Stimulated activated naive B cell treated with anti-CD40 and anti-IgM and Interleukin-4, amounts not matched to agents 10 μg/mL and 1 μg/mL and 100 μg/mL, for 72 hours (primary cell): Measurements from ENCODE around the gene METTL8.
"Not testable (repeated sequence)": the region's sequence is repeated elsewhere in the genome, so short reads cannot be mapped to it uniquely, and the experiment has no call there.

ENCODE experiments used
- ATAC-seq, 2 donors: fragments of 150-1000 bp; cut with Tn5 transposase; replicated peaks; 2 replicates each; pipeline ENCODE4 v1.10.0; 2021; ENCODE audit warnings: moderate library complexity in 1 of 2
- DNase-seq: peaks from one replicate; pipeline ENCODE4 v3.0.0; 2021
- H3K27ac Mint-ChIP-seq: one replicate; pipeline ENCODE4 v1.8.0; 2022; ENCODE audit warnings: mild to moderate bottlenecking, mixed read lengths
- H3K27me3 Mint-ChIP-seq, 2 donors: one replicate each; pipeline ENCODE4 v1.8.0; 2022; ENCODE audit warnings: mixed read lengths in 2 of 2
- H3K36me3 Mint-ChIP-seq, 2 donors: one replicate each; pipeline ENCODE4 v1.8.0; 2022; ENCODE audit warnings: mixed read lengths in 2 of 2, mild to moderate bottlenecking in 1 of 2
- H3K4me1 Mint-ChIP-seq, 2 donors: one replicate each; pipeline ENCODE4 v1.8.0; 2022; ENCODE audit warnings: mixed read lengths in 2 of 2, mild to moderate bottlenecking in 1 of 2
- H3K4me3 Mint-ChIP-seq, 2 donors: one replicate each; pipeline ENCODE4 v1.8.0; 2022; ENCODE audit warnings: mild to moderate bottlenecking in 2 of 2, mixed read lengths in 2 of 2, moderate library complexity in 1 of 2
- H3K9me3 Mint-ChIP-seq, 2 donors: one replicate each; pipeline ENCODE4 v1.8.0; 2022; ENCODE audit warnings: mixed read lengths in 2 of 2, mild to moderate bottlenecking in 1 of 2

METTL8 gene

DNA sequence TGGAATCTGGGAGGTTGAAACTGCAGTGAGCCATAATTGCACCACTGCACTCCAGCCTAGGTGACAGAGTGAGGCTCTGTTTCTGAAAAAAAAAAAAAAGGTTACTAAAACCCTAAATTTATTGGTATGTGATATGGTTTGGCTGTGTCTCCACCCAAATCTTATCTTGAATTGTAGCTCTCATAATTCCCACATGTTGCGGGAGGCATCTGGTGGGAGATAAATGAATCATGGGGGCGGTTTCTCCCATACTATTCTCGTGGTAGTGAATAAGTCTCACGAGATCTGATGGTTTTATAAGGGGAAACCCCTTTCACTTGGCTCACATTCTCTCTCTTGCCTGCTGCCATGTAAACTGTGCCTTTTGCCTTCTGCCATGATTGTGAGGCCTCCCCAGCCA lies 19.1 kb downstream of the METTL8 start:
- not testable (repeated sequence) for H3K4me3 Mint-ChIP-seq, ATAC-seq, H3K27me3 Mint-ChIP-seq, H3K9me3 Mint-ChIP-seq, DNase-seq
- H3K36me3 Mint-ChIP-seq = peaks cover 21 to 37% of the 10 kb centered on the region in 2 donors
- peak overlapping the region; percentile 84 for H3K27ac Mint-ChIP-seq
- peaks cover 16 to 36% of the 10 kb centered on the region in 2 donors for H3K4me1 Mint-ChIP-seq

DNA sequence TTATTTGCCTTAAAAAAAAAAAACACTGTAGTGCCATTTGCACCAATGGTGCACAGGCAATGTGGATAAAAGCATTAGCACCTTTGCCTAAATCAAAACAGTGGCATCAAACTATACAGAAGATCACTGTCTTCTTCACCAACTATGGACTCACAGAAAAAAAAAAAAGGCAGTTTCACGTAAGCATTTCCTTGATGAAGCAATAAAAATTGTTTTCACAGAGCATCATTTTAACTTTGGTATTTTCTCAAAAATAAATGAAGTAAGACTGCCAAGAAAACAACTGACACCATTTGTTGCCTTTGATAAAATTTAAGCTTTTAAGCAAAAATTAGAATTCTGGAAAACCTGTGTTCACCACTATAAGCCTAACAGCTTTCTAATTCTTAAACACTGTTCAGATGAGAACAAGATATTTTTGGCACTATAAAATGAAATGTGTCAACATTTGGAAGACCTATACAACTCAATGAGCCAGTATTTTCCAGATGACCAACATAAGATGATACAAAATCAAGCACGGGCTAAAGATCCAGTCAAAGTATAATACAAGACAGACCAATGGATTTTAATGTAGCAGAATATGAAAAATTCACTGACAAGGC lies 21.1 kb downstream of the METTL8 start:
- H3K27me3 Mint-ChIP-seq = no peaks in the 10 kb centered on the region
- ATAC-seq = no peak
- peaks cover 17 to 36% of the 10 kb centered on the region in 2 donors for H3K36me3 Mint-ChIP-seq
- no peak overlapping the region for H3K27ac Mint-ChIP-seq
- peaks cover 17 to 38% of the 10 kb centered on the region in 2 donors for H3K4me1 Mint-ChIP-seq
- no peak for DNase-seq
- H3K9me3 Mint-ChIP-seq = peaks cover 0 to 2% of the 10 kb centered on the region in 2 donors
- no peak overlapping the region for H3K4me3 Mint-ChIP-seq

DNA sequence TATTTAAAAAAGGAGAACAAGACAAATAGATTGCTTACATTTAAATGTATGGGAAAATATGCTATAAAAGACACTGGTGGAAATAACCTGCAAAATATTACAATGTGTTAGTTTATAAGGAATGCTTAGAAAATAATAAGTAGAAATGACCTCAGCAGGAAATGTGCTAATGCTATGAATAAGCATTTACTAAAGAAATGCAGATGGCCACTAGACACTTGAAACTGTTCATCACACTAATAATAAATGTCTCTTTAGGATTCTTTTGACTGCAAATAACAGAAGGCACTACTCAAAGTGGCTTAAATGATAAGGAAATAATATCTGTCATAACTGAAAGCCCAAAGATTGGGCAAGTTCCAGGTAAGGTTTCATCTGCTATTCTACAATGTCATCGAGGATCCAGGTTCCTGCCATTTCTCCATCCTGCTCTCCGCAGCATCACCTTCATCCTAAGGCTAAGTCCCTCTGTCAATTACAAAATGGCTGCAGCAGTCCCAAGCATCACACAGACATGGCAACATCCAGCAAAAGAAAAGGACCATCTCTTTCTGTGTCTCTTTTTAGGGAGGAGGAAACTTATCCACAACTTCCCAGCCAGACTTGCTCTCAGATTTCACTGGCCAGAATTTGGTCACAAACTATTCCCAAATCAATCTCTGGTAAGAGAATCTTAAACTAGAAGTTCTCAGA lies 21.9 kb downstream of the METTL8 start:
- H3K27ac Mint-ChIP-seq = no peak overlapping the region
- H3K4me3 Mint-ChIP-seq = no peak overlapping the region
- ATAC-seq (no peak), DNase-seq (no peak)
- H3K4me1 Mint-ChIP-seq = peaks cover 20 to 46% of the 10 kb centered on the region in 2 donors
- H3K9me3 Mint-ChIP-seq = peaks cover 3 to 4% of the 10 kb centered on the region in 2 donors
- no peaks in the 10 kb centered on the region for H3K27me3 Mint-ChIP-seq
- H3K36me3 Mint-ChIP-seq = peaks cover 19 to 40% of the 10 kb centered on the region in 2 donors

DNA sequence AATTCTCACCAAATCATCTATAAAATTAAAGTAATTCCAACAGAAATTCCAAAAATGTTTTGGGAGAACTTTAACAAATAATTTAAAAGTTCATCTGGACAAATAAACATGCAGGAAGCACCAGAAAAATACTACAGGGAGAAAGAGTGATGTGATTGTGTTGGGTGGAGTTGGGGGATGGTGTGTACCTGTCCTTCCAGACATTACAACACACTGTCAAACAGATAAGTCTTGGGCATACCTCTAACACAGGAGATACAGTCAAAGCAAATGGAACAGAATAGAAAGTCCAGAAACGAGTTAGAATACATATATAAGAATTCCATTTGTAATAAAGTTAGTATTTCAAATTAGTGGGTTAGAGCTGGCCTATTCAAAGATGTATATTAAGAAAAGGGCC lies 22.6 kb downstream of the METTL8 start:
- Mint-ChIP-seq H3K27ac (no peak overlapping the region), H3K36me3 (peaks cover 21 to 45% of the 10 kb centered on the region in 2 donors), H3K27me3 (no peaks in the 10 kb centered on the region), H3K4me3 (no peak overlapping the region), H3K9me3 (peaks cover 5% of the 10 kb centered on the region in 2 donors), H3K4me1 (peaks cover 21 to 46% of the 10 kb centered on the region in 2 donors)
- DNase-seq (no peak), ATAC-seq (no peak)

DNA sequence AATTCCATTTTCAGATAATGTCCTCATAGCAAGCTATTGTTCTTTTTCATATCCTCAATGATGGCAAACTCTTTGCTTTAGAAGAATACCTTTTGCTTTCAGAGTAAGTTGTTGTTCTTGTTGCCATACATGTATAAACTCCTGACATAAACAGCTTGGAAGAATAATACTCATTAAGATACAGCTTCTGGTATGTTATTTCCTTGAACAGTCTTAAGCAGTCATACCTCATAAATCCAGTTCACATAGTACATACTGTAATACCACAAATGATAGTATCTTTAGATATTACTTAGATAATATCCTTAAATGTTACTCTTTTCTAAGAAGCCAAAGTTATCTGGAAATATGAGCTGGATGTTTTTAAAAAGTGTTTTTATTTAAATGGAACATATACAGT lies 23.2 kb downstream of the METTL8 start:
- H3K4me3 Mint-ChIP-seq = no peak overlapping the region

DNA sequence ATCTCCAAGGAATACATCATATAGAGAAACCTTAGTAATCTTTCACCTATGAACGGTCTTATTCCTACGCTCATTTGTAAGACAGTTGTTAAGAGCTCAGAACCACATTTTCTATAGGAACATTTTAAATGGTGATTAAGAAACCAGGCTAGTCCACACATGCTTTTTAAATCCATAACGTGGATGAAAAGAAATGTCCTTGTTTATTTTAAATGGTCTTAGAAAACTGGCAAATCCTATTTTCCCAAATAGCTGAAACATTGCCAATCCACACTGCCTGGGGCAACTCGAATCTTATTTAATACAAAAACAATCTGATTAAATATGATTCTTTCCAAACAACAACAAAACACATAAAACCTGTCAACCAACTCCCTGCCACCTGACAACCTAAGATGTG lies 23.7 kb downstream of the METTL8 start:
- DNase-seq = no peak
- Mint-ChIP-seq H3K4me3 (no peak overlapping the region), H3K4me1 (peaks cover 23 to 49% of the 10 kb centered on the region in 2 donors), H3K36me3 (peaks cover 28 to 53% of the 10 kb centered on the region in 2 donors), H3K9me3 (peaks cover 6 to 10% of the 10 kb centered on the region in 2 donors), H3K27me3 (no peaks in the 10 kb centered on the region), H3K27ac (no peak overlapping the region)
- no peak for ATAC-seq

More for the DNA sequence above, 23.2 kb downstream of the METTL8 start:
- no peaks in the 10 kb centered on the region for H3K27me3 Mint-ChIP-seq
- H3K4me1 Mint-ChIP-seq = peaks cover 19 to 46% of the 10 kb centered on the region in 2 donors
- ATAC-seq = no peak
- peaks cover 5 to 6% of the 10 kb centered on the region in 2 donors for H3K9me3 Mint-ChIP-seq
- H3K36me3 Mint-ChIP-seq = peaks cover 23 to 47% of the 10 kb centered on the region in 2 donors
- DNase-seq = no peak
- H3K27ac Mint-ChIP-seq = no peak overlapping the region

DNA sequence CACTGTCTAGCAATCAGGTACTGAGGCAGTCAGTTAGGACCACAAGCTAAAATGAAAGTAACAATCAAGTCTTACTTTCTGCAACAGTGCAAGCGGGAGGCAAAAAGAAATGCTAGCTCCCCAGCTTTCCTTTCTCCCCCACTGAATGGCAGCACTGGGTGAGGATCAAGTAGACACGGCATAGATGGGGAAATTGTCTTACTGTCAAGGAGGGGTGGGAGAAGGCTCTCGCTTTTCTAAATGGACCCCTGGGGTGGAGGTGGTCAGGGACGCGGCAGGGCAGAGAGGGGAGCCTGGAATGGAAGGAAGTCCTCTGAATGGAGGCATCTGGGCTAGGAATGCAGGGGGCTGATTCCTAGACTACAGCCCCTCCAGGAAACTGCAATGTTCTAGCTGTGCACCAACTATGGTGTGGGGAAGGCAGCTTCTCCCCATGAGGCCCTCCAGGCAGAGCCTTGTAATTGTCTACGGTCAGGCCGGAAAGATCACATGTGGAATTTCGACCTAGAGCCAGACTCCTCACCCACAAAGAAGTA lies 24.3 kb downstream of the METTL8 start:
- Mint-ChIP-seq H3K9me3 (peaks cover 11 to 13% of the 10 kb centered on the region in 2 donors), H3K27ac (peak overlapping the region; percentile 91), H3K36me3 (peaks cover 28 to 54% of the 10 kb centered on the region in 2 donors), H3K27me3 (no peaks in the 10 kb centered on the region), H3K4me3 (peak overlapping the region; percentile 80 to 86), H3K4me1 (peaks cover 29 to 49% of the 10 kb centered on the region in 2 donors)
- ATAC-seq (no peak), DNase-seq (no peak)

DNA sequence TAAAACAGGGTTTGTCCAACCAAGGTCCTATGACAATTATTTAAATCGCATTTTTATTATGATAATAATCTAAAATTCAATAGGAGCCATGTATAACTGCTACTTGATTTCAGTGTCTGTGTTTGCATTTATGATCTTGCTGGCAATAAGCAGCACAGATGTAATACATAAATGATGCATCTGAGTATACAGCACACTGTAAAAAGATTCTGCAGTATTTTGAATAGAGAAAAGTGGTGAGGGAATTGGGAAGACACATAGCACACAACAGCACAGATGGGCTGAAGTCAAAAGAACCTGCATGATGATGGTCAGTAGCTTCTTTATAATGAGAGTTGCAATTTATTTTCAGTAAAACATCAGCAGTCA lies 26.1 kb downstream of the METTL8 start:
- ATAC-seq (no peak), DNase-seq (no peak)
- H3K27ac Mint-ChIP-seq = no peak overlapping the region
- peaks cover 28 to 51% of the 10 kb centered on the region in 2 donors for H3K36me3 Mint-ChIP-seq
- no peak overlapping the region for H3K4me3 Mint-ChIP-seq
- peaks cover 11 to 15% of the 10 kb centered on the region in 2 donors for H3K9me3 Mint-ChIP-seq
- H3K27me3 Mint-ChIP-seq = no peaks in the 10 kb centered on the region
- H3K4me1 Mint-ChIP-seq = peaks cover 36 to 57% of the 10 kb centered on the region in 2 donors

DNA sequence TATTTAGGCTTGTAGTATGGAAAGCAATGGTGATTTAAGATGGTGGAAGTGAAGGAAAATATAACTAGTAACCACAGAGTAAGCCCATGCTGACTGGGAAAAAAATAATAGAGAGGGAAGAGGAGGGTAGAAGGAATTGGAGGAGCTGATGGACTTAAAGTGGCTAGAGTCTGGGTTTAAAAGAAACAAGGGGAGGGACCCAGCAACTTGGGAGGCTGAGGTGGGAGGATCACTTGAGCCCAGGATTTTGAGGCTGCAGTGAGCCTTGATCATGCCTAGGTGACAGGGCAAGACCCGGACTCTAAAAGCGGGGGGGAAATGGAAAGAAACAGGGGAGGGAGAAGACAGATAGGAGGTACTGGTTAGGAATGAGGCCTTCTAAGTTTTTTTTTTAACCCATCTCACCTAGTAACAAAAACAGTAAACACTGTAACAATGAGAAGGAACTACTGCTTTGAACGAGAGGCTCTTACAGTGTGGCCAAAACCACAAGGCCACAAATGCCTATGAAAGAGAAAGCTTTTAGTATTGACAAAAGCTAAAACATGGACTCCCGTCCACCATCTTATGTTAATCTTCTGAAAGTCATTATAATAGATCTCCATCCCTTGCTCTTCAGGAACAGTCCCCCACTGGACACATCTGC lies 26.6 kb downstream of the METTL8 start:
- DNase-seq = no peak
- no peak overlapping the region for H3K4me3 Mint-ChIP-seq

DNA sequence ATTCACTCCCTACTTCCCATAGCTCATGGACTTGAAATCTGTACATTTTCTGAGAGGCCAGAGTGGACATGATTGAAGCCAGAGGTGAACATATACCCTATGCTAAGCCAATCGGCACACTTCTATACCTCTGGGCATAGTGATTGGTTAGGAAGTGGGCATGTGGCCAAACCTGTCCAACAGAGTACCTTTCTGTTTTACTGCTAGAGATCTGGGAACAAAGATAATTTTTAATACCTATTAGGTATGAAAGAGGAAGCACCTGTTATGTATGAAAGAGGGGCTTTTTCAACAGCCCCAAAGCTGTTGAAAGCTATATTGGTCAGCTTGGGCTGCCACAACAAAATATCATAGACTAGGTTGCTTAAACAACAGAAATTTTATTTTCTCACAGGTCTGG lies 27.7 kb downstream of the METTL8 start:
- Mint-ChIP-seq H3K36me3 (peaks cover 34 to 54% of the 10 kb centered on the region in 2 donors), H3K4me1 (peaks cover 36 to 51% of the 10 kb centered on the region in 2 donors), H3K27ac (no peak overlapping the region), H3K4me3 (no peak overlapping the region), H3K27me3 (no peaks in the 10 kb centered on the region), H3K9me3 (peaks cover 18 to 20% of the 10 kb centered on the region in 2 donors)
- no peak for DNase-seq
- ATAC-seq = peak; percentile 81 to 86

More for the DNA sequence above, 26.6 kb downstream of the METTL8 start:
- peak overlapping the region; percentile 91 for H3K27ac Mint-ChIP-seq
- no peaks in the 10 kb centered on the region for H3K27me3 Mint-ChIP-seq
- peaks cover 36 to 55% of the 10 kb centered on the region in 2 donors for H3K4me1 Mint-ChIP-seq
- peaks cover 27 to 52% of the 10 kb centered on the region in 2 donors for H3K36me3 Mint-ChIP-seq
- peak; percentile 60 to 66 for ATAC-seq
- H3K9me3 Mint-ChIP-seq = peaks cover 12 to 17% of the 10 kb centered on the region in 2 donors

DNA sequence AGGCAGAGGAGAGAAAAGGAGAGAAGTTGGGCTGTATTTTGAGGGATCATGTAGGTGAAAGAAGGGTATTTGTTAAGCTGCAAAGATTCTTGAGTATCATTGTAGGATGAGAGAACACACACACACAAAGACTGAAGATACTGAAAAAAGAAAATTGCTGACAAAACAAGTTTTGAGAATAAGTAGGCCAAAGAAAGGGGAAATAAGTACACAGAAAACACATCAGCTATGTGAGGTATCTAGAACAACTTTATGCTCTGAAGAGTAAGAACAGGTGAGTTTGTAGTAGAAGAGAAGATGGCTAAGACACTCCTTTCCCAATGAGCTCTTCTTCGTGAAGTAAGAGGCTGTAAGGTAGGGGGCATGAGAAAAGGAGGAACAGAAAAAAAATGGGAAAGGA lies 28.2 kb downstream of the METTL8 start:
- no peak for DNase-seq
- peaks cover 36 to 51% of the 10 kb centered on the region in 2 donors for H3K4me1 Mint-ChIP-seq
- H3K36me3 Mint-ChIP-seq = peaks cover 34 to 56% of the 10 kb centered on the region in 2 donors
- no peaks in the 10 kb centered on the region for H3K27me3 Mint-ChIP-seq
- peaks cover 18 to 20% of the 10 kb centered on the region in 2 donors for H3K9me3 Mint-ChIP-seq
- peak overlapping the region; percentile 66 for H3K27ac Mint-ChIP-seq
- ATAC-seq = peak; percentile 25 to 54
- H3K4me3 Mint-ChIP-seq = no peak overlapping the region

DNA sequence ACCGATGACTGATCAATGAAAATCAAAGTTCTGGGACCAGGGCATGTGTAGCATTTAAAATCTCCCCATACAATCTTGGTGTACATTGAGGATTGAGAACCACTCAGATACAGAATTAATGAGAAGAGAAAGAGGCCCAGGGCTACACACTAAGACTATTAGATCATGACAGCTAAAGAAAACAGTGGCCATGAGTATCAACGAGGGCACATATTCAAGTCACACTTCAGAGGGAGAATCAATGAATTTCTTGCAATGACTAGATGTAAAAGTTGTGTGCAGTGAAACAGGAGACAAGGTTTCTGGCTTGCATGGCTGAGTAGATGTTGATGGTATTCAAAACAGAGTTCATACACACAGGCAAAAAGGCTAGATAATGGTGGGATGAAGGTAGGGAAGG lies 29.1 kb downstream of the METTL8 start:
- H3K4me3 Mint-ChIP-seq = peak overlapping the region in 1 of 2 donors; percentile 0
- peaks cover 36 to 51% of the 10 kb centered on the region in 2 donors for H3K4me1 Mint-ChIP-seq
- ATAC-seq (peak in 1 of 2 donors; percentile 20), DNase-seq (no peak)
- peaks cover 18 to 20% of the 10 kb centered on the region in 2 donors for H3K9me3 Mint-ChIP-seq
- no peaks in the 10 kb centered on the region for H3K27me3 Mint-ChIP-seq
- peaks cover 34 to 57% of the 10 kb centered on the region in 2 donors for H3K36me3 Mint-ChIP-seq
- H3K27ac Mint-ChIP-seq = peak overlapping the region; percentile 32

DNA sequence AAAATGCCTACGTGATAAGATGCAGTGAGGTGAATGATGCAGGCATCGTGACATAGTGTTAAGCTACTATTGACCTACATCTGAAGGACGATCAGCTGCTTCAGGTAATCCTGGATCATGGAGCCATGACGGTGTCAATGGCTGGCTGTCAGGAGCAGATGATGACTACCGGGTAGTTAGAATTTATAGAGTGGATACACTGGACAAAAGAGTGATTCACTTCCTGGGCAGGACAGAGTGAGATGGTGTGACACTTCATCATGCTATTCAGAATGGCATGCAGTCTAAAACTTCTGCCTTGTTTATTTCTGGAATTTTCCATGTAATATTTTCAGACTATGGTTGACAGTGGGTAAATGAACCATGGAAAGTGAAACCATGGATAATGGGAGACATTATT lies 29.5 kb downstream of the METTL8 start:
- Mint-ChIP-seq H3K27me3 (no peaks in the 10 kb centered on the region), H3K27ac (no peak overlapping the region)

DNA sequence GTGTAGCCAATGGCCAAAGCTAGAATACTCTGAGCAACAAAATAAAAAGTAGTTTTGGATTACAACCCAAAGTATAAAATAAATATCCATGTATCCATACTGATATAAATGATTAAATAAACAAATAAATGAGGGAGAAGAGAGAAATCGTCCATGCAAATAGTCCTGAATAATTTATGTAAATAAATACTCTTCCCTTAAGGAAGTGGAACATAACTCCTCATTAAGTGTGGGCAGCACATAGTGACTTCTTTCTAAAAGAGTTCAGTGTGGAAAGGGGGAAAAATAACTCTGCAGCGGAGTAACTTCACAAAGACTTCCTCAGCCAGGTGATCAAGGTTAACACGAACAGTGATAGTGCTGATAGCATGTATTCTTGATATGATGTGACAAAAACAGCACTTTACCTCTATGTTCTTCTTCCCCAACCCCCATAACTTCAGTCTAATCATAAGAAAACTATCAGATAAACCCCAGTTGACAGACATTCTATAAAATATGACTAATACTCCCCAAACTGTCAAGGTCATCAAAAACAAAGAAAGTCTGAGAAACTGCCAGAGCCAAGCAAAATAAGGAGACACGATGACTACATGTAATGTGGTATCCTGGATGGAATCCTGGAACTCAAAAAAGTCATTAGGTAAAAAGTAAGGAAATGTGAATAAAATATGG lies 30.7 kb downstream of the METTL8 start:
- DNase-seq (no peak), ATAC-seq (no peak)
- peaks cover 37 to 55% of the 10 kb centered on the region in 2 donors for H3K4me1 Mint-ChIP-seq
- H3K4me3 Mint-ChIP-seq = no peak overlapping the region
- H3K27me3 Mint-ChIP-seq = no peaks in the 10 kb centered on the region
- peaks cover 18 to 22% of the 10 kb centered on the region in 2 donors for H3K9me3 Mint-ChIP-seq
- peak overlapping the region; percentile 1 for H3K27ac Mint-ChIP-seq
- peaks cover 34 to 54% of the 10 kb centered on the region in 2 donors for H3K36me3 Mint-ChIP-seq

More for the DNA sequence above, 29.5 kb downstream of the METTL8 start:
- Mint-ChIP-seq H3K9me3 (peaks cover 18 to 20% of the 10 kb centered on the region in 2 donors), H3K36me3 (peaks cover 34 to 53% of the 10 kb centered on the region in 2 donors), H3K4me1 (peaks cover 32 to 47% of the 10 kb centered on the region in 2 donors), H3K4me3 (no peak overlapping the region)
- ATAC-seq = no peak
- DNase-seq = no peak
